CD4-positive, alpha-beta T cell treated with Interleukin-4 for 1 hour (primary cell): ENCODE measurements around the gene PLCG2.
"Not testable (repeated sequence)": the region's sequence is repeated elsewhere in the genome, so short reads cannot be mapped to it uniquely, and the experiment has no call there.

Experiments used
- DNase-seq, 2 donors: peaks; one replicate each; pipeline ENCODE4 v3.0.0-alpha.2; 2020 to 2022

The PLCG2 gene

DNA sequence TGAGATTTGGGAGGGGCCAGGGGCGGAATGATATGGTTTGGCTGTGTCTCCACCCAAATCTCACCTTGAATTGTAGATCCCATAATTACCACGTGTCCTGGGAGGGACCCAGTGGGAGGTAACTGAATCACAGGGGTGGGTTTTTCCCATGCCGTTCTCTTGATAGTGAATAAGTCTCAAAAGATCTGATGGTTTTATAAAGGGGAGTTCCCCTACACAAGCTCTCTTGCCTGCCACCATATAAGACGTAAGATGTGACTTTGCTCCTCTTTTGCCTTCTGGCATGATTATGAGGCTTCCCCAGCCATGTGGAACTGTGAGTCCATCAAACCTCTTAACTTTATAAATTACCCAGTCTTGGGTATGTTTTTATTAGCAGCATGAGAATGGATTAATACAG lies 230.7 kb downstream of the PLCG2 start:
- DNase-seq: not testable (repeated sequence)

DNA sequence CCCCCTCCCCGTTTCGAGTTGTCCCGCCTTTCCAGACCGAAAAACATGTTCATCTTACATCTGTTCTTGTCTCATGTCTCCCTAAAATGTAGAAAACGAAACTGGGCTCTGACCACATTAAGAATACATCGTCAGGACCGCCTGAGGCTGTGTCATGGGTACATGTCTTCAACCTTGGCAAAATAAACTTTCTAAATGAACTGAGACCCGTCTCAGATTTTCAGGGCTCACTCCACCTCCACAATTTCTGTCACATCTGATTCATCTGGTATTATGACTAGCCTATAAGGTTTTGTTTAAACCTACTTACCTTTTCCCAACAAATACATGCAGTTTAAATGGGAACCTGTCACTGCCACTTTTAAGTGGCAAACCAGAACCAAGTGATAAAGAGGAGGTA lies 231.6 kb downstream of the PLCG2 start:
- no peak for DNase-seq

DNA sequence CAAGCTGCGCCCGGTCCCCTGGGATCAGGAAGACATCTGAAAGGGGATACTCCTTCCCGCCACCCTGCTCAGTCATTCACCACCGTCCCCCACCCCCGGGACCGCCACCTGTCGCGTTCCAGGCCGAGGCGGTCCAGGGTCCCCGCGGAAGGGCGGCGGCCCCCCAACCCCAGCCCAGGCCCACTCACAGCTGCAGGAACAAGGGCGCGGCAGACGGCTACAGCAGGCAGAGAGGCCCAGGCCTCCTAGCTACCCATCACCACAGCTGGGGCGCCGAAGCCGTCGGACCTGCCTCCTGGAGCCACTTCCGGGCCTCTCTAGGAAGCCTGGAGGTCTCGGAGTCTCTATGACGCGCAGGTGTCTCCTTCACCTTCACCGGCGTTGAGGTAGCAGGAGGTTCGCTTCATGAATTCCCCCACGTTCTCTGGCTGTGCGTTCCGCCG lies 232.1 kb downstream of the PLCG2 start, which contains the start of gene SDR42E1:
TSS of gene SDR42E1 (minus strand) at position 272 of the 443 bp plus-strand sequence. CDS start 10,612 bp downstream, outside the sequence.
- DNase-seq: peak; percentile 75 to 77
